ENCODE results near the gene FGF5.
"Not testable (repeated sequence)": the region's sequence is repeated elsewhere in the genome, so short reads cannot be mapped to it uniquely, and the experiment has no call there.

FGF5 gene
- 0 to 0.06 reads per million in 2 experiments for total RNA-seq

- no peak for DNase-seq (ENCODE audit: low read depth)
These were observed at the start of gene FGF5 for GRCh38 chr4:80266253-80266901. Gene FGF5, plus strand, starts transcription at chr4:80266664. Its CDS starts 161 bp downstream, at chr4:80266825.

- no peak for DNase-seq (ENCODE audit: low read depth)
These were observed 47.0 kb upstream of the FGF5 start for GRCh38 chr4:80219301-80220025.

- DNase-seq (ENCODE audit: low read depth): no peak
These were observed 45.8 kb upstream of the FGF5 start for GRCh38 chr4:80220711-80221110.

- DNase-seq (ENCODE audit: low read depth): no peak
These were observed 45.3 kb upstream of the FGF5 start for GRCh38 chr4:80221161-80221560.

GRCh38 chr4:80225595-80225994 lies 40.9 kb upstream of the FGF5 start:
- no peak for DNase-seq (ENCODE audit: low read depth)

- DNase-seq (ENCODE audit: low read depth): no peak
These were observed 40.4 kb upstream of the FGF5 start for GRCh38 chr4:80226094-80226493.

GRCh38 chr4:80228460-80228859 lies 38.0 kb upstream of the FGF5 start:
- no peak for DNase-seq (ENCODE audit: low read depth)

- no peak for DNase-seq (ENCODE audit: low read depth)
These were observed 37.3 kb upstream of the FGF5 start for GRCh38 chr4:80229128-80229527.

- DNase-seq (ENCODE audit: low read depth): no peak
These were observed 36.9 kb upstream of the FGF5 start for GRCh38 chr4:80229590-80229989.

- no peak for DNase-seq (ENCODE audit: low read depth)
These were observed 35.3 kb upstream of the FGF5 start for GRCh38 chr4:80231180-80231579.

GRCh38 chr4:80232707-80233370 lies 33.6 kb upstream of the FGF5 start:
- DNase-seq (ENCODE audit: low read depth): no peak

GRCh38 chr4:80233390-80233789 lies 33.1 kb upstream of the FGF5 start:
- no peak for DNase-seq (ENCODE audit: low read depth)

GRCh38 chr4:80235451-80235850 lies 31.0 kb upstream of the FGF5 start:
- DNase-seq (ENCODE audit: low read depth): no peak

GRCh38 chr4:80237992-80238391 lies 28.5 kb upstream of the FGF5 start:
- DNase-seq (ENCODE audit: low read depth): no peak

GRCh38 chr4:80239480-80240150 lies 26.8 kb upstream of the FGF5 start:
- DNase-seq (ENCODE audit: low read depth): no peak

- DNase-seq (ENCODE audit: low read depth): no peak
These were observed 25.5 kb upstream of the FGF5 start for GRCh38 chr4:80240976-80241375.

GRCh38 chr4:80243274-80244018 lies 23.0 kb upstream of the FGF5 start:
- DNase-seq (ENCODE audit: low read depth): no peak

GRCh38 chr4:80247484-80247883 lies 19.0 kb upstream of the FGF5 start:
- not testable (repeated sequence) for DNase-seq (ENCODE audit: low read depth)

GRCh38 chr4:80249144-80249543 lies 17.3 kb upstream of the FGF5 start:
- DNase-seq (ENCODE audit: low read depth): no peak

- DNase-seq (ENCODE audit: low read depth): no peak
These were observed 14.0 kb upstream of the FGF5 start for GRCh38 chr4:80252427-80252826.

GRCh38 chr4:80252953-80253352 lies 13.5 kb upstream of the FGF5 start:
- DNase-seq (ENCODE audit: low read depth): no peak

GRCh38 chr4:80253510-80253909 lies 13.0 kb upstream of the FGF5 start:
- DNase-seq (ENCODE audit: low read depth): no peak

Data from T follicular helper cell (primary cell).